Ishikawa (cell line): Measurements from ENCODE around the gene WNK4.

Source experiments
- TEAD4 ChIP-seq: IDR thresholded peaks from 2 replicates; pipeline ENCODE4 v1.6.1; 2012
- YY1 ChIP-seq: IDR thresholded peaks from 2 replicates; pipeline ENCODE4 v1.6.1; 2012; ENCODE audit warnings: low read depth

DNA sequence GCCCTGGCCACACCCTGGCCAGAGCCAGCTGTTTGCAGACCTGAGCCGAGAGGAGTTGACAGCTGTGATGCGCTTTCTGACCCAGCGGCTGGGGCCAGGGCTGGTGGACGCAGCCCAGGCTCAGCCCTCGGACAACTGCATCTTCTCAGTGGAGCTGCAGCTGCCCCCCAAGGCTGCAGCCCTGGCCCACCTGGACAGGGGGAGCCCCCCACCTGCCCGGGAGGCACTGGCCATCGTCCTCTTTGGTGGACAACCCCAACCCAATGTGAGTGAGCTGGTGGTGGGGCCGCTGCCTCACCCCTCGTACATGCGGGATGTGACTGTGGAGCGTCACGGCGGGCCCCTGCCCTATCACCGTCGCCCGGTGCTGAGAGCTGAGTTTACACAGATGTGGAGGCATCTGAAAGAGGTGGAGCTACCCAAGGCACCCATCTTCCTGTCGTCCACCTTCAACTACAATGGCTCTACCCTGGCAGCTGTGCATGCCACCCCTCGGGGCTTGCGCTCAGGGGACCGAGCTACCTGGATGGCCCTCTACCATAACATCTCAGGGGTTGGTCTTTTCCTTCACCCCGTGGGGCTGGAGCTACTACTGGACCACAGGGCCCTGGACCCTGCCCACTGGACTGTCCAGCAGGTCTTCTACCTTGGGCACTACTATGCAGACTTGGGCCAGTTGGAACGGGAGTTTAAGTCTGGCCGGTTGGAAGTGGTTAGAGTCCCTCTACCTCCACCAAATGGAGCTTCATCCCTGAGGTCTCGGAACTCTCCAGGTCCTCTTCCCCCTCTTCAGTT lies 64.5 kb downstream of the WNK4 start:
- no peak for TF ChIP-seq TEAD4
- TF ChIP-seq YY1: no peak
